ENCODE results near the gene ALDH2.

Gene ALDH2

DNA sequence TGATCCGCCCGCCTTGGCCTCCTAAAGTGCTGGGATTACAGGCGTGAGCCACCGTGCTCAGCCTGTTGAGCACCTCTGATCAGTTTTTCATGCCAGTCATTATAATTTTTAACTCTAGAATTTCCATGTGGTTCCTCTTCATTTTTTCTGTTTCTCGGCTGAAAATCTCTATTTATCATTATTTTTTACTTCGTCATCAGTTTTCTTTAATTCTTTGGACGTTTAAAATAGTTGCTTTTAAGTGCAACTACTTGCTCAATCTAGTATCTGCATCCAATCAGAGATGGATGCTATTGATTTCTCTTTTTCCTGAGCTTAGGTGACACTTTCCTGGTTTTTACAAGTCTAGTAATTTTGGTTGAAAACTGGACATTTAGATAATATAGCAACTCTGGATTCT is 92.0 kb downstream of the ALDH2 start:
- Histone ChIP-seq H3K4me3 (no peak overlapping the region), H3K36me3 (ENCODE audit: insufficient read depth, low read length) (peaks cover 27% of the 10 kb centered on the region), H3K9me3 (ENCODE audit: low read depth, low read length) (0 out of 2 replicates have a peak, but pooled peaks cover 3% of the 10 kb centered on the region), H3K27ac (no peak overlapping the region), H3K9ac (ENCODE audit: insufficient read length) (no peak overlapping the region)
- TF ChIP-seq EZH2 (IDR thresholded peaks at IDR 0.05): no peak
- no peak for TF ChIP-seq FOXP2 (optimal IDR thresholded peaks at IDR 0.05; ENCODE audit: control extremely low read depth, extremely low read length, insufficient read depth)
- no peak for TF ChIP-seq POLR2AphosphoS5 (IDR thresholded peaks at IDR 0.05; ENCODE audit: borderline replicate concordance, low read depth, low read length)
- DNase-seq (ENCODE audit: low read depth, low spot score): no peak

DNA sequence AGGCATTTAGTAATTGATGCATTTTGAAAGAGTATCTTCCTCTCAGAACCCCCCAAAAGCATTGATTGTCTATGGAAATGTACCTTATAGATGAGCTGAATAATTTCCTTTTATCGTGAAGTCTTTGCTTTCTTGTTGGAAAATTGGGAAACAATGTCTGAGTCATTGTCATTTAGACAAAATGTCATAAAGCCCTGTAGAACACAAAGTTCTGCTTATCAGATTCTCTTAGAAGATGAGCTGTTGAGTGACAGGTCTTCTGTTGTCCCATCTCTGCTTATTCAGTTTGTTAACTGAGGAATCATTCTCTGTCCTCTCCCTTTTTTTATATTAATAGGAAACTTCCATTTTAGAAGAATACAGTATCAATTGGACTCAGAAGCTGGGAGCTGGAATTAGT is 98.2 kb downstream of the ALDH2 start:
- H3K27ac ChIP-seq: no peak overlapping the region
- no peak for DNase-seq (ENCODE audit: low read depth, low spot score)
- H3K36me3 ChIP-seq (ENCODE audit: insufficient read depth, low read length): peaks cover 49% of the 10 kb centered on the region
- H3K9ac ChIP-seq (ENCODE audit: insufficient read length): no peak overlapping the region
- no peak overlapping the region for H3K4me3 ChIP-seq
- no peaks in the 10 kb centered on the region for H3K9me3 ChIP-seq (ENCODE audit: low read depth, low read length)
- TF ChIP-seq POLR2AphosphoS5 (IDR thresholded peaks at IDR 0.05; ENCODE audit: borderline replicate concordance, low read depth, low read length) (no peak), FOXP2 (optimal IDR thresholded peaks at IDR 0.05; ENCODE audit: control extremely low read depth, extremely low read length, insufficient read depth) (no peak), EZH2 (IDR thresholded peaks at IDR 0.05) (no peak)
